ENCODE results near the gene CDC25B.

The CDC25B gene

GRCh38 chr20:3820048-3820900 is 24.2 kb downstream of the CDC25B start, which contains the start of gene AP5S1:
Gene AP5S1, plus strand, starts transcription at chr20:3820547. Its CDS starts 1,571 bp downstream, at chr20:3822118.
- Histone ChIP-seq H3K9ac (ENCODE audit: low read depth, low read length, poor library complexity, severe bottlenecking) (peak within 1 kb of the TSS; percentile 95), H3K4me3 (ENCODE audit: low read length, poor library complexity, severe bottlenecking) (peak within 1 kb of the TSS; percentile 92), H3F3A (ENCODE audit: low read depth) (no peaks in the 10 kb centered on the region), H3K36me3 (ENCODE audit: insufficient read depth, low read length) (no peaks in the 10 kb centered on the region), H3K4me1 (ENCODE audit: insufficient read depth, low read length, poor library complexity, severe bottlenecking) (peaks cover 43% of the 10 kb centered on the region), H3K27me3 (ENCODE audit: insufficient read depth, low read length, poor library complexity, severe bottlenecking) (no peaks in the 10 kb centered on the region), H4K20me1 (ENCODE audit: insufficient read depth, low read length, poor library complexity, severe bottlenecking) (no peaks in the 10 kb centered on the region), H3K9me3 (ENCODE audit: insufficient read depth, low read depth, low read length) (no peaks in the 10 kb centered on the region), H3K9me2 (replicated peaks; ENCODE audit: low read depth, low read length) (no peaks in the 10 kb centered on the region), H3K4me2 (ENCODE audit: low read depth, low read length, poor library complexity, severe bottlenecking) (peak within 1 kb of the TSS; percentile 94), H3K79me2 (ENCODE audit: insufficient read depth, low read length) (peaks cover 15% of the 10 kb centered on the region), H2AFZ (ENCODE audit: low read length) (peak within 1 kb of the TSS; percentile 93)
- no peak for TF ChIP-seq EZH2phosphoT487 (IDR thresholded peaks at IDR 0.05; ENCODE audit: borderline replicate concordance)
- TF ChIP-seq, protein P1, sequence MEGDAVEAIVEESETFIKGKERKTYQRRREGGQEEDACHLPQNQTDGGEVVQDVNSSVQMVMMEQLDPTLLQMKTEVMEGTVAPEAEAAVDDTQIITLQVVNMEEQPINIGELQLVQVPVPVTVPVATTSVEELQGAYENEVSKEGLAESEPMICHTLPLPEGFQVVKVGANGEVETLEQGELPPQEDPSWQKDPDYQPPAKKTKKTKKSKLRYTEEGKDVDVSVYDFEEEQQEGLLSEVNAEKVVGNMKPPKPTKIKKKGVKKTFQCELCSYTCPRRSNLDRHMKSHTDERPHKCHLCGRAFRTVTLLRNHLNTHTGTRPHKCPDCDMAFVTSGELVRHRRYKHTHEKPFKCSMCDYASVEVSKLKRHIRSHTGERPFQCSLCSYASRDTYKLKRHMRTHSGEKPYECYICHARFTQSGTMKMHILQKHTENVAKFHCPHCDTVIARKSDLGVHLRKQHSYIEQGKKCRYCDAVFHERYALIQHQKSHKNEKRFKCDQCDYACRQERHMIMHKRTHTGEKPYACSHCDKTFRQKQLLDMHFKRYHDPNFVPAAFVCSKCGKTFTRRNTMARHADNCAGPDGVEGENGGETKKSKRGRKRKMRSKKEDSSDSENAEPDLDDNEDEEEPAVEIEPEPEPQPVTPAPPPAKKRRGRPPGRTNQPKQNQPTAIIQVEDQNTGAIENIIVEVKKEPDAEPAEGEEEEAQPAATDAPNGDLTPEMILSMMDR (conservative IDR thresholded peaks at IDR 0.05; ENCODE audit: low read length): peak; percentile 87

DNA sequence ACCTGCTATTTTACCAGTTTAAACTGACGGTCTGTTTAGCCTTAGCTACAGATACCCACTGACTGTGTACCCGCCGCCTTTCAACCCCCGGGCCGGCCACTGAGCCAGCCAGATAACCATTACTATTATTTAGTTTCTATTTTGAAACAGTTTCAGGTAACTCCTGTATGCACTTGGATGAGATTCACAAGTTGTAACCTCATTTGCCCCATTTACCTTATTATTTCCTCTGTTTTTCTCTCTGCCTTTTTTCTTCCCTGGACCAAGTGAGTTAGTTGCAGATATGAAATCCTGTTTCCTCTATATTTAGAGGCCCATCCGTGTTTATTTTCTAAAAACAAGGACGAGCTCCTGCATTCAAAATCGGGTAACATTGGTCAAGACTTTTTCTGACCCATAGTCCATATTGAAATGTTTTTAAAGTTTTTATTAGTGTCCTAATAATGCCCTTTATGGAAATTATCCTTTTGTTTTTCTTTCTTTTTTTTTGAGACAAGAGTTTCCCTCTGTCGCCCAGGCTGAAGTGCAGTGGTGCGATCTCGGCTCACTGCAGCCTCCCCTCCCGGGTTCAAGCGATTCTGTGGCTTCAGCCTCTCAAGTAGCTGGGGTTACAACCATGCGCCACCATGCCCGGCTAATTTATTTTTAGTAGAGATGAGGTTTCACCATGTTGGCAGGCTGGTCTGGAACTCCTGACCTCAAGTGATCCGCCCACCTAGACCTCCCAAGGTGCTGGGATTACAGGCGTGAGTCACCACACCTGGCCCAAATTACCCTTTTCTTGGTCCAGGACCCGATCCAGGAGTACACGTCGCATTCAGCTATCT is 25.0 kb downstream of the CDC25B start:
- no peaks in the 10 kb centered on the region for H3K27me3 ChIP-seq (ENCODE audit: insufficient read depth, low read length, poor library complexity, severe bottlenecking)
- H3K36me3 ChIP-seq (ENCODE audit: insufficient read depth, low read length): no peaks in the 10 kb centered on the region
- H3K9me3 ChIP-seq (ENCODE audit: insufficient read depth, low read depth, low read length): no peaks in the 10 kb centered on the region
- peak overlapping the region; percentile 94 for H3K4me2 ChIP-seq (ENCODE audit: low read depth, low read length, poor library complexity, severe bottlenecking)
- no peak for TF ChIP-seq EZH2phosphoT487 (IDR thresholded peaks at IDR 0.05; ENCODE audit: borderline replicate concordance)
- TF ChIP-seq, protein P1 (conservative IDR thresholded peaks at IDR 0.05; ENCODE audit: low read length): no peak
- H3K79me2 ChIP-seq (ENCODE audit: insufficient read depth, low read length): peaks cover 15% of the 10 kb centered on the region
- no peaks in the 10 kb centered on the region for H3K9me2 ChIP-seq (replicated peaks; ENCODE audit: low read depth, low read length)
- H2AFZ ChIP-seq (ENCODE audit: low read length): peak overlapping the region; percentile 93
- H3K9ac ChIP-seq (ENCODE audit: low read depth, low read length, poor library complexity, severe bottlenecking): peak overlapping the region; percentile 95
- peaks cover 38% of the 10 kb centered on the region for H3K4me1 ChIP-seq (ENCODE audit: insufficient read depth, low read length, poor library complexity, severe bottlenecking)
- H3F3A ChIP-seq (ENCODE audit: low read depth): no peaks in the 10 kb centered on the region
- peak overlapping the region; percentile 92 for H3K4me3 ChIP-seq (ENCODE audit: low read length, poor library complexity, severe bottlenecking)
- no peaks in the 10 kb centered on the region for H4K20me1 ChIP-seq (ENCODE audit: insufficient read depth, low read length, poor library complexity, severe bottlenecking)

- no peaks in the 10 kb centered on the region for H3K27me3 ChIP-seq (ENCODE audit: insufficient read depth, low read length, poor library complexity, severe bottlenecking)
- H3K79me2 ChIP-seq (ENCODE audit: insufficient read depth, low read length): peaks cover 15% of the 10 kb centered on the region
- no peak overlapping the region for H3K9ac ChIP-seq (ENCODE audit: low read depth, low read length, poor library complexity, severe bottlenecking)
- no peaks in the 10 kb centered on the region for H3K36me3 ChIP-seq (ENCODE audit: insufficient read depth, low read length)
- H4K20me1 ChIP-seq (ENCODE audit: insufficient read depth, low read length, poor library complexity, severe bottlenecking): no peaks in the 10 kb centered on the region
- no peaks in the 10 kb centered on the region for H3K9me3 ChIP-seq (ENCODE audit: insufficient read depth, low read depth, low read length)
- TF ChIP-seq, protein P1 (conservative IDR thresholded peaks at IDR 0.05; ENCODE audit: low read length): no peak
- TF ChIP-seq EZH2phosphoT487 (IDR thresholded peaks at IDR 0.05; ENCODE audit: borderline replicate concordance): no peak
- H3K4me3 ChIP-seq (ENCODE audit: low read length, poor library complexity, severe bottlenecking): peak overlapping the region; percentile 92
- no peaks in the 10 kb centered on the region for H3K9me2 ChIP-seq (replicated peaks; ENCODE audit: low read depth, low read length)
- H2AFZ ChIP-seq (ENCODE audit: low read length): no peak overlapping the region
- no peaks in the 10 kb centered on the region for H3F3A ChIP-seq (ENCODE audit: low read depth)
- H3K4me1 ChIP-seq (ENCODE audit: insufficient read depth, low read length, poor library complexity, severe bottlenecking): peaks cover 32% of the 10 kb centered on the region
- H3K4me2 ChIP-seq (ENCODE audit: low read depth, low read length, poor library complexity, severe bottlenecking): no peak overlapping the region
Measured at GRCh38 chr20:3821996-3822395, 25.9 kb downstream of the CDC25B start.
